ENCODE results near the gene UBE3B.
"Not testable (repeated sequence)": the region's sequence is repeated elsewhere in the genome, so short reads cannot be mapped to it uniquely, and the experiment has no call there.

GRCh38 chr12:109439951-109440350 is 37.5 kb upstream of the UBE3B start:
- TF ChIP-seq, protein P1, sequence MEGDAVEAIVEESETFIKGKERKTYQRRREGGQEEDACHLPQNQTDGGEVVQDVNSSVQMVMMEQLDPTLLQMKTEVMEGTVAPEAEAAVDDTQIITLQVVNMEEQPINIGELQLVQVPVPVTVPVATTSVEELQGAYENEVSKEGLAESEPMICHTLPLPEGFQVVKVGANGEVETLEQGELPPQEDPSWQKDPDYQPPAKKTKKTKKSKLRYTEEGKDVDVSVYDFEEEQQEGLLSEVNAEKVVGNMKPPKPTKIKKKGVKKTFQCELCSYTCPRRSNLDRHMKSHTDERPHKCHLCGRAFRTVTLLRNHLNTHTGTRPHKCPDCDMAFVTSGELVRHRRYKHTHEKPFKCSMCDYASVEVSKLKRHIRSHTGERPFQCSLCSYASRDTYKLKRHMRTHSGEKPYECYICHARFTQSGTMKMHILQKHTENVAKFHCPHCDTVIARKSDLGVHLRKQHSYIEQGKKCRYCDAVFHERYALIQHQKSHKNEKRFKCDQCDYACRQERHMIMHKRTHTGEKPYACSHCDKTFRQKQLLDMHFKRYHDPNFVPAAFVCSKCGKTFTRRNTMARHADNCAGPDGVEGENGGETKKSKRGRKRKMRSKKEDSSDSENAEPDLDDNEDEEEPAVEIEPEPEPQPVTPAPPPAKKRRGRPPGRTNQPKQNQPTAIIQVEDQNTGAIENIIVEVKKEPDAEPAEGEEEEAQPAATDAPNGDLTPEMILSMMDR (IDR thresholded peaks at IDR 0.05): not testable (repeated sequence)
- not testable (repeated sequence) for TF ChIP-seq EZH2 (IDR thresholded peaks at IDR 0.05)
